Measurements from ENCODE around the gene OPA3.

Gene OPA3

DNA sequence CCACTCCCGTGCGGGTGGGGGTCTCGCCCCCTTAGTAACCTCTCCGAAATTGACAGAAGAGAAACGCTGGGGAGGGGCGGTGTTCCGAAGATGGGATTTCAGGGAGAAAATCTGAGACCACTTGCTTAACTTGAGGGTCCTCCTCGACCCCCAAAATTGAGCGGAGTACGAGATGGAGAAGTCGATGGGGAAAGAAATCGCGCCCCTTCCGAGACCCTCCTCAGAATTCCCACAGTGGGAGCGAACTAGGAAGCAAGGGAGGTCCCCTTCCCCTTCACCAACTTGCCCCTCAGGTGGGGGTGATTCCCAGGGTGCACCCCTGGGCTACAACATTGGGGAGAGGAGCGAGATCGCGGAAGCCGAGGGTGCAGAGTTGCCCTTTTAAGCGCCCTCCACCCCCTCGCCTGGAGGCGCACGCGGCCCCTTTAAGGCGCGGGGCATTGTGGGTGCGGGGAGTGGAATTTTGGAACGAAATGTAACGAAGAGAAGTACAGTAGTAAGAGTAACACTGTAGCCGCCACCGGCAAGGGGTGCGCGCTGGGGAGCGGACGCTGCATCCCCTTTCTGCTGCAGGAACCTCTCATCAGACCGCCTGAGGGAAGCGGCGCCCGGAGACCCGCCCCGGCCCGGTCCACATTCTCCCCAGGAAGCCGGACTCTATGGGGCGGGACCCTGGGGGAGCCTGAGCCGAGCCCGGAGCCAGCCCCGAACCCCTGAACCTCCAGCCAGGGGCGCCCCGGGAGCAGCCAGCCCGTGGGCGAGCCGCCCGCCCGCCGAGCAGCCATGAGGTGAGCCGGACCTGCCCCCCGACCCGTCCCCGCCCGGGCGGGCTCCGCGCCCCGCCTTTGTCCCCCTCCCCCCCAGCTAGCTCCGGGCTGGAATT is 77.4 kb downstream of the OPA3 start, which contains the start of gene VASP:
Gene VASP (plus strand): TSS at position 491 of the 883 bp plus-strand sequence. CDS start 293 bp downstream, at position 784.
- TF ChIP-seq, protein P1, sequence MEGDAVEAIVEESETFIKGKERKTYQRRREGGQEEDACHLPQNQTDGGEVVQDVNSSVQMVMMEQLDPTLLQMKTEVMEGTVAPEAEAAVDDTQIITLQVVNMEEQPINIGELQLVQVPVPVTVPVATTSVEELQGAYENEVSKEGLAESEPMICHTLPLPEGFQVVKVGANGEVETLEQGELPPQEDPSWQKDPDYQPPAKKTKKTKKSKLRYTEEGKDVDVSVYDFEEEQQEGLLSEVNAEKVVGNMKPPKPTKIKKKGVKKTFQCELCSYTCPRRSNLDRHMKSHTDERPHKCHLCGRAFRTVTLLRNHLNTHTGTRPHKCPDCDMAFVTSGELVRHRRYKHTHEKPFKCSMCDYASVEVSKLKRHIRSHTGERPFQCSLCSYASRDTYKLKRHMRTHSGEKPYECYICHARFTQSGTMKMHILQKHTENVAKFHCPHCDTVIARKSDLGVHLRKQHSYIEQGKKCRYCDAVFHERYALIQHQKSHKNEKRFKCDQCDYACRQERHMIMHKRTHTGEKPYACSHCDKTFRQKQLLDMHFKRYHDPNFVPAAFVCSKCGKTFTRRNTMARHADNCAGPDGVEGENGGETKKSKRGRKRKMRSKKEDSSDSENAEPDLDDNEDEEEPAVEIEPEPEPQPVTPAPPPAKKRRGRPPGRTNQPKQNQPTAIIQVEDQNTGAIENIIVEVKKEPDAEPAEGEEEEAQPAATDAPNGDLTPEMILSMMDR (IDR thresholded peaks at IDR 0.05) = no peak
- TF ChIP-seq ZFX (IDR thresholded peaks at IDR 0.05; ENCODE audit: borderline replicate concordance) = no peak
- H3K27ac ChIP-seq = peak within 1 kb of the TSS; percentile 82

DNA sequence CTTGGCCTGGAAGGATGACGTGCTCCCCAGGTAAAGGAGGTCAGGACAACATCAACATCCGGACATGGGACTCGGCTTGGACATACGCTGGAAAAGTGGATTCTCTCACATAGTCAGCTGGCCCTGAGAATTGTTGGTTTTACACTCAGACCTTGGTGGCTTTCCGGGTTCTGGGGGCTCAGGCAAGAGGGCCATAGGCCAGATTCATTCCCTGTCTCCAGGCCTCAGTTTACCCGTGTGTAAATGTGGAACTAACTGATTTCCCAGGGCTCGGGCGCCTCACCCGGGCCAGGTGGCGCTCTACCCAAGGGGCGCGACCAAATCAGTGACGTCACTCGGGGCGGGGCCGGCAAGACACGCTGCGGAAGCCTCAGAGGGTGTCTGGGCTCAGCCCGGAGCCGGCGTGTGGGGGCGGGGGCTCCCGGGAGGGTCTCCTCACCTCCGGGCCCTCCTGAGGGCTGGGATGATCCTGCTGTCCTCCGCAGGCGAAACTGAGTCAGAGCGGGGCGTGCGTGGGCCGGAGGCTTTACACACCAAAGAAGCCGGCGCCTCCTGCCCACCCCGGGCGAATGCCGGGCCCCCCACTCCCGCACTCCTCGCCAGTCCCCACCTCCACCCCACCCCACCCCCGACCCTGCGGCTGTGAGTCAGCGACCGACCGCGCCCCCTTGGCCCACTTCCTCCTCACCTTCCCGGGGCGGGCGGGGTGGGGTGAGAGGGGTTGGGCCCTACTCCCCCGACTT is 78.2 kb downstream of the OPA3 start:
- no peak for TF ChIP-seq ZFX (IDR thresholded peaks at IDR 0.05; ENCODE audit: borderline replicate concordance)
- TF ChIP-seq, protein P1 (IDR thresholded peaks at IDR 0.05) = peak; percentile 79
- H3K27ac ChIP-seq = peak overlapping the region; percentile 82

DNA sequence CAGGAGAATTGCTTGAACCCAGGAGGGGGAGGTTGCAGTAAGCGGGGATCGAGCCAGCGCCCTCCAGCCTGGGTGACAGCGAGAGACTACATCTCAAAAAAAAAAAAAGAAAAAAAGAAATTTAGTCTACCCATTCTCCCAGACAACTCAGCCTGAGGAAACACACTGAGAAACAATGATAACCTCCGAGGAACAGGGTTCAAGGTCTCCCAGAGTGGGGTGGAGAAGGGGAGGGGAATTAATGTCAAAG is 78.7 kb downstream of the OPA3 start:
- H3K27ac ChIP-seq = peak overlapping the region; percentile 82

DNA sequence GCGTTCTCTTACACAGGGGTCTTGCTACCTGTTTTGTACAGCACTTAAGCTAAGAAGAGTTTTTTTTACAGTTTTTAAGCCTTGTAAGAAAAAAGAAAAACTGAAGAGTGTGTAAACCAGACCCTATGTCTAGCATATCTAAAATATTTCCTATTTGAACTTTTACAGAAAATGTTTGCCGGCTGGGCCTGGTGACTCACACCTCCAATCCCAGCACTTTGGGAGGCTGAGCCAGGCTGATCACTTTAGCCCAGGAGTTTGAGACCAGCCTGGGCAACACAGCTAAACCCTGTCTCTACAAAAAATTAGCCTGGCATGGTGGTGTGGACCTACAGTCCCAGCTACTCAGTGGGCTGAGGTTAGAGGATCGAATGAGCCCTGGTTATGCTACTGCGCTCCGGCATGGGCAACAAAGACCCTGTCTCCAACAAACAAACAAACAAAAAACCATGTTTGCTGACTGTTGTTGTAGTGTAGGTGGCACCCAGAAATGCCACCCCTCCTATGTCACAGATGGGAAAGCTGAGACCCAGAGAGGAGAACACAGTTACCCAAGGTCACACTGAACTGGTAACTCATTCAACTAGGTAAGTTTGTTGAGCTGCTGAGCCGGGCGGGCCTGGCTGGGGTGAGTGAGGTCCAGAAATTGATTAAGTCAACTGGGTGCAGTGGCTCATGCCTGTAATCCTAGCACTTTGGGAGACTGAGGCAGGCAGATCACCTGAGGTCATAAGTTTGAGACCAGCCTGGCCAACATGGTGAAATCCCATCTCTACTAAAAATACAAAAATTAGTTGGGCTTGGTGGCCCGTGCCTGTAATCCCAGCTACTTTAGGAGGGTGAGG is 79.2 kb downstream of the OPA3 start:
- TF ChIP-seq, protein P1 (IDR thresholded peaks at IDR 0.05) = no peak
- no peak for TF ChIP-seq ZFX (IDR thresholded peaks at IDR 0.05; ENCODE audit: borderline replicate concordance)
- peak overlapping the region; percentile 82 for H3K27ac ChIP-seq

More for the DNA sequence above, 78.7 kb downstream of the OPA3 start:
- TF ChIP-seq, protein P1 (IDR thresholded peaks at IDR 0.05) = no peak
- TF ChIP-seq ZFX (IDR thresholded peaks at IDR 0.05; ENCODE audit: borderline replicate concordance) = no peak

DNA sequence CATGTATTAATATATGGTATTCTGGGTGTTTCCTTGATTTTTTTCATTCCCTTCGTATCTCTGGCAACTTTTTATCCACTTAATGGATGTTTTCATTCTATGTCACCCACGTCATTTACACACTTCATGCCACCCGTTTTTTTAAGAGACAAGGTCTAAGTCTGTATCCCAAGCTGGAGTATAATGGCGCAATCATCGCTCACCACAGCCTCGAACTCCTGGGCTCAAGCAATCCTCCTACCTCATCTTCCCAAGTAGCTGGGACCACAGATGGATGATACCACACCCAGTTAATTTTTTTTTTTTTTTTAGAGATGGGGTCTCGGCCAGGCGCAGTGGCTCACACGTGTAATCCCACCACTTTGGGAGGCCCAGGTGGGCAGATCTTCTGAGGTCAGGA is 80.7 kb downstream of the OPA3 start:
- TF ChIP-seq, protein P1 (IDR thresholded peaks at IDR 0.05) = no peak
- TF ChIP-seq ZFX (IDR thresholded peaks at IDR 0.05; ENCODE audit: borderline replicate concordance) = no peak
- no peak overlapping the region for H3K27ac ChIP-seq

DNA sequence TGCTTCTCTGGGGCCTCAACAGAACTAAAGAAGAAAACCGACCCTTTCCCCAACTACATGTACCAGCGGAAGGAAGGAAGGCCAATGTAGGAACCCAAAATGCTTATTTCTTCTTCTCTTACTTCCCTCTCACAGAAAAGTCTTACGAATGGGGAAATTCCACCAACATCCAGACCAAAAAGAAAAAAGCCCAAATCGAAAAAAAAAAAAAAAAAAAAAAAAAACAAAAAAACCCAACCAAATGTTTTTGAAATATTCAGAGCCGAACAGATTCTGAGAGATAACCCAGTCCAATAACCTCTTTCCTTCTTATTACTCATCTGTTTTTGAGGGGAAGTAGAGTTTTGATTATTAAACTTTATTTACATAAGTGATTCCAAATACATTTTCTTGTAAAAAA is 82.5 kb downstream of the OPA3 start:
- no peak overlapping the region for H3K27ac ChIP-seq
- TF ChIP-seq ZFX (IDR thresholded peaks at IDR 0.05; ENCODE audit: borderline replicate concordance) = no peak
- TF ChIP-seq, protein P1 (IDR thresholded peaks at IDR 0.05) = no peak

All from 22Rv1 (cell line).